DOHH2 (cell line): ENCODE results near the gene ANKRD49.

Source experiments
- H3F3A ChIP-seq: fragments of 200-600 bp; sonication (generic), shearing (Covaris generic); 2 replicates; pipeline ENCODE4 v1.6.0; 2016; ENCODE audit warnings: antibody characterized with exemption, mild to moderate bottlenecking; ENCODE audit not compliant: control insufficient read depth, insufficient read depth
- H3K27ac ChIP-seq: fragments of 200-600 bp; sonication (generic); 2 replicates; pipeline ENCODE4 v1.5.1; 2014; ENCODE audit warnings: low read depth, mild to moderate bottlenecking, low read length, moderate library complexity
- H3K27me3 ChIP-seq: fragments of 200-600 bp; sonication (generic); 2 replicates; pipeline ENCODE4 v1.6.1; 2014; ENCODE audit warnings: mild to moderate bottlenecking, low read length, mixed read lengths; ENCODE audit not compliant: control insufficient read depth
- H3K36me3 ChIP-seq: fragments of 200-600 bp; sonication (generic); 2 replicates; pipeline ENCODE4 v1.6.1; 2014; ENCODE audit warnings: mild to moderate bottlenecking, low read length, moderate library complexity, mixed read lengths; ENCODE audit not compliant: control insufficient read depth
- H3K4me1 ChIP-seq: fragments of 200-600 bp; sonication (generic); 2 replicates; pipeline ENCODE4 v1.6.1; 2014; ENCODE audit warnings: mild to moderate bottlenecking, low read length, mixed read lengths; ENCODE audit not compliant: control insufficient read depth
- H3K4me2 ChIP-seq: fragments of 200-600 bp; sonication (generic); 2 replicates; pipeline ENCODE4 v1.6.0; 2014; ENCODE audit warnings: mild to moderate bottlenecking, low read length, moderate library complexity
- H3K4me3 ChIP-seq: fragments of 200-600 bp; sonication (generic); 2 replicates; pipeline ENCODE4 v1.5.1; 2014; ENCODE audit warnings: mild to moderate bottlenecking, low read length, mixed read lengths
- H3K79me2 ChIP-seq: fragments of 200-600 bp; sonication (generic); 2 replicates; pipeline ENCODE4 v1.6.1; 2014; ENCODE audit warnings: mild to moderate bottlenecking, low read length, mixed read lengths; ENCODE audit not compliant: control insufficient read depth
- H3K9me2 ChIP-seq: fragments of 200-600 bp; sonication (generic); replicated peaks from 2 replicates; pipeline ENCODE4 v1.6.1; 2014; ENCODE audit warnings: mild to moderate bottlenecking, low read length, mixed read lengths; ENCODE audit not compliant: control insufficient read depth
- H3K9me3 ChIP-seq: fragments of 200-600 bp; sonication (generic); 2 replicates; pipeline ENCODE4 v1.6.1; 2014; ENCODE audit warnings: antibody characterized with exemption, low read length, mixed read lengths; ENCODE audit not compliant: control insufficient read depth, insufficient read depth
- H4K20me1 ChIP-seq: fragments of 200-600 bp; sonication (generic); 2 replicates; pipeline ENCODE4 v1.6.0; 2014; ENCODE audit warnings: low read depth, mild to moderate bottlenecking, antibody characterized with exemption, low read length, moderate library complexity; ENCODE audit not compliant: control insufficient read depth, insufficient read depth
- CTCF ChIP-seq: fragments of 200-600 bp; sonication (generic); IDR thresholded peaks from one replicate; pipeline ENCODE4 v1.5.1; 2014; ENCODE audit warnings: antibody characterized with exemption, mild to moderate bottlenecking, low read depth, low read length; ENCODE audit not compliant: poor library complexity, severe bottlenecking
- EZH2phosphoT487 ChIP-seq: fragments of 200-600 bp; sonication (generic); IDR thresholded peaks from 2 replicates; pipeline ENCODE4 v1.6.1; 2017; ENCODE audit warnings: borderline replicate concordance, mild to moderate bottlenecking, antibody characterized with exemption, low read length, moderate library complexity, mixed read lengths

The ANKRD49 gene

GRCh38 chr11:94454301-94454700 lies 39.5 kb upstream of the ANKRD49 start:
- Histone ChIP-seq H3K27me3 (no peaks in the 10 kb centered on the region), H3K4me2 (no peak overlapping the region), H3K4me1 (no peaks in the 10 kb centered on the region), H3F3A (no peaks in the 10 kb centered on the region), H3K36me3 (peaks cover 52% of the 10 kb centered on the region), H3K27ac (no peak overlapping the region), H3K4me3 (no peak overlapping the region), H4K20me1 (no peaks in the 10 kb centered on the region), H3K9me2 (no peaks in the 10 kb centered on the region), H3K9me3 (no peaks in the 10 kb centered on the region), H3K79me2 (no peaks in the 10 kb centered on the region)
- TF ChIP-seq CTCF (no peak), EZH2phosphoT487 (no peak)

- H3K4me2 ChIP-seq = no peak overlapping the region
- H3K27me3 ChIP-seq = no peaks in the 10 kb centered on the region
- H3K4me1 ChIP-seq = no peaks in the 10 kb centered on the region
- H3K9me2 ChIP-seq = no peaks in the 10 kb centered on the region
- H3K79me2 ChIP-seq = no peaks in the 10 kb centered on the region
- no peaks in the 10 kb centered on the region for H3K9me3 ChIP-seq
- H3K27ac ChIP-seq = no peak overlapping the region
- H3F3A ChIP-seq = no peaks in the 10 kb centered on the region
- H4K20me1 ChIP-seq = no peaks in the 10 kb centered on the region
- H3K4me3 ChIP-seq = no peak overlapping the region
- H3K36me3 ChIP-seq = peaks cover 60% of the 10 kb centered on the region
- TF ChIP-seq EZH2phosphoT487 (no peak), CTCF (no peak)
These were observed 37.9 kb upstream of the ANKRD49 start for GRCh38 chr11:94455861-94456260.

- TF ChIP-seq CTCF (no peak), EZH2phosphoT487 (no peak)
- Histone ChIP-seq H3K27ac (no peak overlapping the region), H3K36me3 (peaks cover 66% of the 10 kb centered on the region), H3K79me2 (no peaks in the 10 kb centered on the region), H3K4me3 (no peak overlapping the region), H3F3A (no peaks in the 10 kb centered on the region), H3K4me2 (no peak overlapping the region), H3K9me2 (no peaks in the 10 kb centered on the region), H3K9me3 (no peaks in the 10 kb centered on the region), H3K4me1 (no peaks in the 10 kb centered on the region), H4K20me1 (no peaks in the 10 kb centered on the region), H3K27me3 (no peaks in the 10 kb centered on the region)
These were observed 36.4 kb upstream of the ANKRD49 start for GRCh38 chr11:94457118-94458029.
